Fibroblast of gingiva (primary cell): ENCODE results near the gene CAMK2N1.
"Not testable (repeated sequence)": the region's sequence is repeated elsewhere in the genome, so short reads cannot be mapped to it uniquely, and the experiment has no call there.

Experiments used
- DNase-seq: peaks from one replicate; pipeline ENCODE4 v3.0.0-alpha.2; 2011; ENCODE audit warnings: low read depth

Gene CAMK2N1

GRCh38 chr1:20496725-20497383 is 10.8 kb upstream of the CAMK2N1 start:
- not testable (repeated sequence) for DNase-seq

DNA sequence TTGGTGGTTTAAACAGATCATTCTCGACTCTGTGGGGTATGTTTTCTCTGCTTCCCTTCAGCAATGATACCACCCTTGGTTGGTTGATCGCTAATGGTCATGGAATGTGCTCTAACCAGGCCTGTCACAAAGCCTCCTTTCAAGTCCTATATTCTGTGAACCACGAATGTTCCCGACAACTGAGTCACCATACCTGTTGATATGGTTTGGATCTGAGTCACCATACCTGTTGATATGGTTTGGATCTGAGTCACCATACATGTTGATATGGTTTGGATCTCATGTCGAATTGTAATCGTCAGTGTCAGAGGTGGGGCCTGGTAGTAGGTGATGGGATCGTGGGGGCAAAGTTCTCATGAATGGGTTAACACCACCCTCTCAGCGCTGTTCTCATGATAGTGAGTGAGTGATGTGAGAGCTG is 10.2 kb upstream of the CAMK2N1 start:
- no peak for DNase-seq

- no peak for DNase-seq
Observed at GRCh38 chr1:20495661-20496060, 9.7 kb upstream of the CAMK2N1 start.

DNA sequence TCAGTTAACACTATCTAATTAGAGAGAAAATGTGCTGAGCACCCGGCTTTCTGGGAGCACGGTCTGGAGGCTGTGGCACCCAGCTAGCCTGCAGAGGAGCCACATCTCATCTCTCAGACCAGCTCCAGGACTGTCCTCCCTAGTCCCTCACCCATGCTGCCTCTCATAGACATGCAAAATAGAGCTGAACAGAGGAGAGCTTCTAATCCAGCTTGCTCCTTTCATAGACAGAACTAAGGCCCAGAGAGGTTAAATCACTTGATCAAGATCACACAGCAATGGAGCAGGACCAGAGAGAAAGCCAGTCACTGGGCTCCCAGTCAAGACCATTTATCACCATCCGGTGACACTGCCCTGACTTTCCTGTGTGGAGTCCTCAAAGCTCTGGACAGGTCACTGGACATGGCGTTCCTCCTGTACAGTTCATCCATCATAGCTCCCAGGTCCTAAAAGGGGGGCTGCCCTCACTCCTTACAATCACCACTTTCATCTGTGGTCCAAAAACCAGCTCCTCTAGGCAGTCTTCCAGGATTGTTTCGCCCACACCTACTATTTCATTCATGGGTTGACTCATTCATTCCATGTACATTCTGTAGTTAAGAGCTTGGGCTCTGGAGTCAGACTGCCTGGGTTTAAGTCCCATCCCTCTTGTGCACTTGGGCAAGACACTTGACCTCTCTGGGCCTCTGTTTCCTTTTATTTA is 8.8 kb upstream of the CAMK2N1 start:
- peak; percentile 84 for DNase-seq

DNA sequence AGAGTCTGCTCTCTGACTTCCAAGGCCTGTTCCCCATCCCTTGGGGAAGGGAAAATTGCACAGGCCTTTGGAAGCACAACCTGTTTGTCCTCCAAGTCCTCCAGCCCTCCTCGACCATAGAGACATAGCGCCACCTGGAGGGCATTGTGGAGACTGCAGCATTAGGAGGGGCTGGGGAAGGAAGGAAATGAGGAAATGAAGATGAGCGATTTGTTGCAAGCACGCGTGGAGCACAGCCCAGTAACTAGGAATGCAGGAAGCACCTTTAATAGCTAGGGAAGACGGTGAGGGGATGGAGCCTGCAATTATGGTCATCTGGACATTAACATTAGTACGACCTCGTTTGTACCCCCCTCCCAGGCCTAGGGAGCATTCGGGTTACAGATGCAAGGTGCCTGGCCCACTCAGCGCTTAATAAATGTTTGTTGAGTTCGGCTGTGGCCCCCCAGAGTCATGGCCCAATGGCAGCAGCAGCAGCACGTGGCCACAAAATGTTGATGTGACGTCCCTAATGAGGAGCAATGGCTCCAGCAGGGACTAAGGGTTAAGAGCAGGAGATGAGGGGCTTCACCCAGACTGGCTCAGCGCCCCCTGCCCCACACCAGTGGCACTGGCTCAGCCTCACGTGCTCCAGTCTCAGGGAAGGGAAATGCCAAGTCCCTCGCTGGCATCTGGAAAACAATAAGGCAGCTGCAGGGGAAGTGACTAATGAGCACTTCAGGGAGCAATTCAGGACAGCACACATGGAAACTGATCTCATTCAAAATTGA is 8.0 kb upstream of the CAMK2N1 start:
- peak; percentile 83 for DNase-seq

DNA sequence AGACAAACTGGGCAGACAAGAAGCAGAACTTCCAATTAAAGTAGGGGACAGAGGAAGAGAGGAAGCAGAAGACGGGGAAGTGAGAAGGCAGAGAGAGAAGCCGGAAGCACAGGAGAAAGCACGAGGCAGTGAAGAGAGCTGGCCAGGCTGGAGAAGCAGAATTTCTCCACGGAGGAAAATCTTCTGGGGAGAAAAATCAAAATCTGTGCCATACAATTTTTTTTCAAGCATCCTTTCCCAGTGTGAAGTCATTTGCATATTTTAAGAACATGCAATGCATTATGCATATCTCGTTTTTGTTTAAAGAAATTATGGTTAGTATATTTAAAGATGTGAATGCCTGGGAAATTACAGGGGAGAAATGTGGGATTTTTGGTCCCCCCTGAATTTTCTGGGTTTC is 7.3 kb upstream of the CAMK2N1 start:
- no peak for DNase-seq

DNA sequence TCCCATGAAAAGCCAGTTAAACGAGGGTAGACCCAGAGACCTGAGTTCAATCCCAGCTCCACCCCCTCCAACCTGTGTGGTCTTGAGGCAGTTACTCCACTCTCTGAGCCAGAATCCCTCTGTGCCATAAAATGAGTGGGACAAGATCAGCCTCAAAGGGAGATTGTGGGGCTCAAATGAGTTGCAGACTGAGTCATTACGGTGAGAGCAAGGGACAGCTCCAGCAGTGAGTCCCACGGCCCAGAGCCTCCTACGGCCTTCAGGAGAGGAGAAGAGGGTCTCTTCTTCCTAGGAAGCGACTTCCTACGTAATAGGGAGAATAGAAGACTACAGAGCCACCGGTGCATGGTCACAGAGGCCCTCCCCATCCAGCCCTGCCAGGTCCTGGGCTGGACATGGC is 6.7 kb upstream of the CAMK2N1 start:
- no peak for DNase-seq

GRCh38 chr1:20491866-20492265 is 5.9 kb upstream of the CAMK2N1 start:
- DNase-seq = no peak

DNA sequence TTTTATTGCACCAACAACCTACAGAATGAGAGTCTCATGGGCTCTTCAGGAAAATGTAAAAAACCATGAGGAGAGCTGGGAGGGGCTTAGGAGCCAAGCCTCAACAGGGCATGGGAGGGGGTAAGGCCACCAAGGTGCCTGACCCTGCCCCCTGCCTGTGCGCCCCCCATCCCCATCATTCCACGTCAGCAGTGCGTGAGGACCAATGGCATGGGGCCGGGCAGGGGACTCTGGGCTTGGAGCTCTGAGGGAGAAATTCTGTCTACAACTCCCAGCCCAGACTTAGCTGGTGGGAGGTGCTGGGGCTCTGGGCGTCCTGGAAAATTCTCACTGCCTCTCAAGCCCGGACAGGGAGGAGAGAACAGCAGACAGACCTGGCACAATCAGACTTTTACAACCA is 5.2 kb upstream of the CAMK2N1 start:
- DNase-seq = no peak

DNA sequence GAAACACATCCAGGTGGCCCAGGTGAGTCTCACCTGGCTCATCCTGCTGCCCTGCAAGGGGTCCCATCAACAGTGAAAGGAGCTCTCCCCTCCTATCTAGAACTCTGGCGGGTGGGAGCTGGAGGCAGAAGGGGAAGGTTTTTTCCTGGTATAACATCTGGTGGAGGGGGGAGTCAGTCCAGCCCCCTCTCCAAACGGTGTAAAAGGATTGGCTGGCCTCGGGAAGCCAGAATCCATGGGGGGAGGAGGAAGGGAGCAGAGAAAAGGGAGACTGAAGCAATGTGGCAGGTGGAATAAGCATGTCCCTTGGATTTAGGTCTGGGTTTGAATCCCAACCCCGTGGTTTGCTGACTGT is 1.2 kb upstream of the CAMK2N1 start:
- DNase-seq = no peak

GRCh38 chr1:20486457-20487235 is 636 bp upstream of the CAMK2N1 start:
- peak; percentile 67 for DNase-seq

- no peak for DNase-seq
Observed at GRCh38 chr1:20484519-20485462, 1.2 kb downstream of the CAMK2N1 start.

GRCh38 chr1:20483833-20484518 is 2.0 kb downstream of the CAMK2N1 start:
- DNase-seq = no peak

- no peak for DNase-seq
Observed at GRCh38 chr1:20483098-20483832, 2.7 kb downstream of the CAMK2N1 start.

GRCh38 chr1:20481643-20482498 is 4.1 kb downstream of the CAMK2N1 start:
- no peak for DNase-seq

DNA sequence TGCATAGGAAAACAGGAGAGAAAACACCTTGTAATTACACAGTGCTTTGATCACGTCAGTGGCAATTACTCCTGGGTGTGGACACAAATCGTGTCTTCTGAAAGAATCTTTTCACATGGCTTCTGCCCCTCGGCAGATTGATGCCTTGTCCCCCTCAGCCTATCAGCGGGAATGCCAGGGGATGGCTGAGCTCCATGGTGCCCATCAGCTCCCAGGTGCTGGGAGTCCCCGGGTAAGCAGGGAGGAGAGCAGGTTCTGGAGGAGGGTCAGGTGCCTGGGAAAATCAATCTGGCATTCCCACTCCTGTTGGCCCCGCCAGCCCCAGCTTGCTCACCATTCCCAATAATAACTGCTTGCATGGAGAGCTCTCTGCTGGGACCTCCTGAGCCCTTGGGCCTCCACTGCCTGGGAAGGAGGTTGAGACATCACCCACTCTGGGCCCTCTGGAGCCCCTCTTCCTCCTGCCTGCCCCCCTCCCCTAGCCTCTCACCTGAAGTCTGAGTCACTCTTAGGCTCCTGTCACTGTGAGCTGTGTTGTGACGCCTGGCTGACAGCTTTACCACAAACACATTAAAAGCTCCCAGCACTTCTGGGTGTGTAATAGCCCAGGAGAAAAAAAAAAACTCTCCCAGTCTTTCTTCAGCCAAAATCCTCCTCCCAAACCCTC is 4.9 kb downstream of the CAMK2N1 start:
- DNase-seq = no peak

- no peak for DNase-seq
Observed at GRCh38 chr1:20480243-20480944, 5.6 kb downstream of the CAMK2N1 start.

DNA sequence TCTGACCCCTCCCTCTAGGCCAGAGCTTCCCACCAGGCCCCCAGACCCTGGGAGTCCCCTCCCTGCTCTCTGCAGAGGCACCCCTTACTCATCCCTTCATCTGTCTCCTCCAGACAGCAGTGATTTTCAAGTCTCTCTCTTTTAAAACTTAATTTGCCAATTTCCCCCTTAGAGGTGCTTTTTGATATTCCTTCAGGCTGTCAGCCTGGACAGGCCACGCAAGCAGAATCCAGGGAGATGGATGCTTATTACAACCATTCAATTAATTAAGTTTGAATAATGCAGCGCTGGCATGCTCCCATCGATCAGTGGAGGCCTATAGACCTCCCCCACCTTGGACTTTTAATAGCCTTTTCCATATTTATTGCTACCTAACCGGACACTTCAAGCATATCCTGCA is 6.2 kb downstream of the CAMK2N1 start:
- no peak for DNase-seq
